ENCODE results near the gene GMDS.

GRCh38 chr6:1698527-1698926 is 546.9 kb downstream of the GMDS start:
- TF ChIP-seq HDAC1 (CRISPR knock-in tag; IDR thresholded peaks at IDR 0.05) (no peak), E2F1 (CRISPR knock-in tag; IDR thresholded peaks at IDR 0.05) (no peak), ZNF362 (CRISPR knock-in tag; IDR thresholded peaks at IDR 0.05; ENCODE audit: borderline replicate concordance) (no peak), EP300 (IDR thresholded peaks at IDR 0.05; ENCODE audit: low read depth in 2 of 2, low read length in 2 of 2) (no peak), EP300 (CRISPR knock-in tag; IDR thresholded peaks at IDR 0.05; ENCODE audit: borderline replicate concordance) (no peak)
